Panc1 (cell line): Measurements from ENCODE around the gene TTC28. TPM values are rescaled to one million over a fixed set of nuclear protein-coding genes. Genes with fewer than 3 reads are reported as not detected.
"Not testable (repeated sequence)": the region's sequence is repeated elsewhere in the genome, so short reads cannot be mapped to it uniquely, and the experiment has no call there.

Experiments
- ATAC-seq: fragments of 200-7000 bp; cut with Tn5 transposase; 2 replicates; pipeline ENCODE4 v1.9.1; 2020; ENCODE audit warnings: mild to moderate bottlenecking, moderate library complexity
- BruUV-seq: library from RNA; stranded (reverse); fragments of 400-500 nt; replicated peaks from 2 replicates; lab custom pipeline; 2021; lab: Mats Ljungman, UMichigan
- CTCF ChIA-PET: fragments of 300-600 bp; sonication (Branson Sonifier 250); formaldehyde crosslinking; loops from one replicate; lab custom pipeline; 2022; ENCODE audit warnings: antibody characterized with exemption; lab: Charles Lee
- POLR2A ChIA-PET: fragments of 300-600 bp; sonication (Branson Sonifier 250); formaldehyde crosslinking; loops from one replicate; lab custom pipeline; 2022; ENCODE audit warnings: antibody characterized with exemption; lab: Charles Lee
- DNase-seq: peaks from one replicate; pipeline ENCODE4 v3.0.0-alpha.2; 2010; ENCODE audit warnings: low read depth, low spot score
- H3K27ac ChIP-seq: 2 replicates; pipeline ENCODE4 v1.5.1; 2011; ENCODE audit warnings: mild to moderate bottlenecking, low read length, inconsistent platforms
- H3K27me3 ChIP-seq: fragments of 200-500 bp; sonication (Bioruptor generic); 2 replicates; pipeline ENCODE4 v1.6.0; 2014; ENCODE audit warnings: low read length, inconsistent platforms; ENCODE audit not compliant: control insufficient read depth, insufficient read depth
- H3K36me3 ChIP-seq: fragments of 200-500 bp; sonication (Bioruptor generic); 2 replicates; pipeline ENCODE4 v1.5.1; 2014; ENCODE audit warnings: inconsistent platforms, mild to moderate bottlenecking, low read length, moderate library complexity; ENCODE audit not compliant: control insufficient read depth, insufficient read depth
- H3K4me1 ChIP-seq: 2 replicates; pipeline ENCODE4 v1.5.1; 2011; ENCODE audit warnings: inconsistent platforms, mild to moderate bottlenecking, low read length, moderate library complexity; ENCODE audit not compliant: control insufficient read depth, insufficient read depth
- H3K4me3 ChIP-seq, 2 experiments: 2 replicates each; pipeline ENCODE4 v1.5.1; 2011 to 2012; ENCODE audit warnings: low read depth in 2 of 2, low read length in 2 of 2, mild to moderate bottlenecking in 2 of 2, inconsistent platforms in 1 of 2, moderate library complexity in 1 of 2
- H3K9me3 ChIP-seq: fragments of 200-500 bp; sonication (Bioruptor generic); 2 replicates; pipeline ENCODE4 v1.5.1; 2014; ENCODE audit warnings: low read depth, mild to moderate bottlenecking, inconsistent platforms, low read length, moderate library complexity; ENCODE audit not compliant: control insufficient read depth, insufficient read depth
- CTCF ChIP-seq: fragments of 450-650 bp; IDR thresholded peaks from 2 replicates; pipeline ENCODE4 v1.5.1; 2017; ENCODE audit warnings: mild to moderate bottlenecking
- POLR2AphosphoS5 ChIP-seq: IDR thresholded peaks from 2 replicates; pipeline ENCODE4 v1.6.1; 2012; ENCODE audit warnings: mild to moderate bottlenecking, low read depth, low read length, moderate library complexity
- REST ChIP-seq, 2 experiments: IDR thresholded peaks; 2 replicates each; pipeline ENCODE4 v1.6.1; 2011 to 2012; ENCODE audit warnings: low read depth in 2 of 2, control low read depth in 1 of 2, low read length in 1 of 2, mild to moderate bottlenecking in 1 of 2, moderate library complexity in 1 of 2; ENCODE audit not compliant: insufficient read depth in 1 of 2
- SIN3A ChIP-seq: IDR thresholded peaks from 2 replicates; pipeline ENCODE4 v1.6.1; 2012; ENCODE audit warnings: low read depth, mild to moderate bottlenecking, low read length, moderate library complexity, borderline replicate concordance; ENCODE audit not compliant: insufficient read depth
- TCF7L2 ChIP-seq: IDR thresholded peaks from 2 replicates; pipeline ENCODE4 v1.6.1; 2011; ENCODE audit warnings: mild to moderate bottlenecking, low read depth, low read length, inconsistent platforms
- in situ Hi-C: cut with HindIII; loops from 2 replicates; pipeline ENCODE4 v1.10.0; 2016; ENCODE audit warnings: low sequenced_read_pairs, low pct_unique_long_range_greater_than_20kb
- intact Hi-C: fragments of 100-400 bp; cut with micrococcal nuclease; formaldehyde crosslinking; loops from one replicate; pipeline ENCODE4 v1.10.0; 2022; ENCODE audit not compliant: unreplicated experiment
- total RNA-seq: library from RNA; stranded (reverse); gene quantifications from one replicate; pipeline ENCODE4 v1.2.1, GENCODE V29; 2021; ENCODE audit not compliant: unreplicated experiment

TTC28 gene
- total RNA-seq, 1 experiment from 2014 or later: 24.8 TPM

- no peak for TF ChIP-seq CTCF
- TF ChIP-seq POLR2AphosphoS5: no peak
- TF ChIP-seq SIN3A: no peak
- TF ChIP-seq TCF7L2: no peak
- TF ChIP-seq REST (IDR thresholded peaks at IDR 0.05; ENCODE audit: insufficient read depth in 1 of 2, low read depth in 2 of 2, low read length in 1 of 2): no peak
- in situ Hi-C loops: no loop called here
- Histone ChIP-seq H3K27me3 (no peaks in the 10 kb centered on the region), H3K4me3 (no peak overlapping the region), H3K36me3 (no peaks in the 10 kb centered on the region; the same call in 1 of the 2 replicates), H3K4me1 (no peaks in the 10 kb centered on the region), H3K9me3 (no peaks in the 10 kb centered on the region), H3K27ac (no peak overlapping the region)
- no peak for DNase-seq
- intact Hi-C loops: no loop called here
- ATAC-seq: no peak
- POLR2A ChIA-PET: no interaction called here
- CTCF ChIA-PET: no interaction called here
- no TSS peak for BruUV-seq
Observed at GRCh38 chr22:28703436-28703835, 23.8 kb upstream of the TTC28 start.

GRCh38 chr22:28702891-28703290, 23.3 kb upstream of the TTC28 start:
- Histone ChIP-seq H3K4me3 (no peak overlapping the region), H3K9me3 (no peaks in the 10 kb centered on the region), H3K27ac (no peak overlapping the region), H3K36me3 (no peaks in the 10 kb centered on the region; the same call in 1 of the 2 replicates), H3K27me3 (no peaks in the 10 kb centered on the region), H3K4me1 (no peaks in the 10 kb centered on the region)
- POLR2A ChIA-PET: no interaction called here
- no peak for TF ChIP-seq SIN3A
- no peak for TF ChIP-seq REST (IDR thresholded peaks at IDR 0.05; ENCODE audit: insufficient read depth in 1 of 2, low read depth in 2 of 2, low read length in 1 of 2)
- no peak for TF ChIP-seq TCF7L2
- TF ChIP-seq POLR2AphosphoS5: no peak
- no peak for TF ChIP-seq CTCF
- no TSS peak for BruUV-seq
- in situ Hi-C loops: no loop called here
- no peak for DNase-seq
- no peak for ATAC-seq
- CTCF ChIA-PET: no interaction called here
- intact Hi-C loops: no loop called here

DNA sequence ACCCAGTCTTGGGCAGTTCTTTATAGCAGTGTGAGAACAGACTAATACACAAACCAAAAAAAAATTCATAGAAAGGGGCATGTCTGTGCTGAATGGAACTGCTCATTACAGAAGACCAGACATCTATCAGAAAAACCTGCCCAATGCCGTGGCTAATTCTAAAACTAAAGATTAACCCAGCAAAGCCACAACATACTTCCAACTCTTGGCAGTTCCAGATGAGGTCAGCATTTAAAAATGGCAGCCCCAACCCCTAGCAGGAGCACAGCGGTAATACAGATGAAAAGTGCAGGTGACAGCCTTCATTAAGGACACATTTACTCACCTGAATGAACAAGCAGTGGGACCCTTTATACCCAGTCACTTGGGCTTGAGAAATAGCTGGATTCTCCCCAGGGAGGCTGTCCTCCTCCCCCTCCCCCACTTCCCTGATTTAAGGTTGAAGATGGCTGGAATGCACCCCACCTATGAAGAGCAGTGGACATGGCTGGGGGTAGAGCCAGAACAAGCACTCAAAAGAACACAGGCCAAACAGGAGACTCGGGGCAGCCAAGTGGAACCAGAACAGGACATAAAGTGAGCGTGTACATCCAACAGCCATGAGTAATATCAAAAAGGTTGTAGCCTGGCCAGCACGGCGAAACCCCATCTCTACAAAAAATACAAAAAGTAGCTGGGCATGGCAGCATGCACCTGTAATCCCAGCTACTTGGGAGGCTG, 13.6 kb upstream of the TTC28 start:
- H3K36me3 ChIP-seq, H3K27ac ChIP-seq, POLR2A ChIA-PET, H3K4me3 ChIP-seq, CTCF ChIA-PET, in situ Hi-C loops, BruUV-seq, DNase-seq, H3K27me3 ChIP-seq, H3K9me3 ChIP-seq, ATAC-seq, intact Hi-C loops, H3K4me1 ChIP-seq: not testable (repeated sequence)
